Heart left ventricle (tissue), 13 donors: Measurements from ENCODE around the gene POLR2L.

Experiments used
- POLR2A ChIP-seq, 2 donors: fragments of 450-650 bp; IDR thresholded peaks; one replicate each; pipeline ENCODE4 v1.6.1; 2017; ENCODE audit warnings: antibody characterized with exemption in 2 of 2, mild to moderate bottlenecking in 2 of 2, moderate library complexity in 2 of 2
- TF ChIP-seq, protein P1 (sequence below), 12 donors: fragments of 200-600 bp; sonication (generic) in 4 of 12; IDR thresholded peaks; one replicate each; pipeline versions ENCODE4 v1.5.0 to v1.8.0; 2018 to 2022; ENCODE audit warnings: antibody characterized with exemption in 12 of 12, mild to moderate bottlenecking in 5 of 12
- donor health status: ischemic (EF 13 %, LVEDD 7.1; RV severe dilation, severe dysfunction).
- donor health status: DM: no; HTN: yes; CAD: no.
- donor health status: DM: no; HTN: no; CAD: no.
- donor health status: ischemic (EF 25% LVEDD 6.9; RV normal size, moderate dysfunction).
- donor health status: ischemic (EF 25% LVEDD 5.7; RV mildly dilated, moderate dysfunction).
- donor health status: ischemic (EF 35%, LVEDD 5.7; RV mildly dilated, moderate dysfunction).
- donor health status: nonischemic (EF 11% LVEDD 7.7; RV severe dilation, severe dysfunction).
- donor health status: DM: yes; HTN: yes; CAD: no.
- donor health status: PGD.
- donor health status: ischemic (EF 29% LVEDD 5.4; RV normal size, mild dysfunction).
- donor health status: nonischemic (EF 23%, LVEDD 6.1; RV moderate dilation, normal function).

DNA sequence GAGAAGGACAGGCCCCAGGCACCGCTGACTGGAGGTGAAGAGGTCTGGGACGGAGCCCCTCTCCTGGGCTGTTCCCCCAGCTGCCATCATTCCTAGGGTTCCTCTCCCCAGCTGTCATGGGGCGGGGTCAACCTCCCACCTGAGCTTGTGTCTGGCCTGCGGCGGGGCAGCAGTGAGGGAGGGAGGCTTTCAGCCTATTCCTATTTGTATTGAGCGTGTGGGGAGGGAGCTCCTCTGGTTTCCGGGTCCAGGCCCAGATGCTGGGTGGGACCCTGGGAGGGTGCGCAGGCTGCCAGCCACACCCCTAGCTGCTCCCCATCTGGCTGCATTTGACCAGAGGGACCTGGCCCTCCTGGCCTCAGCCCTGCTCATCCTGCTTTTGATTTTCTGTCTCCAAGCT, 14.1 kb upstream of the POLR2L start:
- no peak for TF ChIP-seq POLR2A (IDR thresholded peaks at IDR 0.05)
- TF ChIP-seq, protein P1, sequence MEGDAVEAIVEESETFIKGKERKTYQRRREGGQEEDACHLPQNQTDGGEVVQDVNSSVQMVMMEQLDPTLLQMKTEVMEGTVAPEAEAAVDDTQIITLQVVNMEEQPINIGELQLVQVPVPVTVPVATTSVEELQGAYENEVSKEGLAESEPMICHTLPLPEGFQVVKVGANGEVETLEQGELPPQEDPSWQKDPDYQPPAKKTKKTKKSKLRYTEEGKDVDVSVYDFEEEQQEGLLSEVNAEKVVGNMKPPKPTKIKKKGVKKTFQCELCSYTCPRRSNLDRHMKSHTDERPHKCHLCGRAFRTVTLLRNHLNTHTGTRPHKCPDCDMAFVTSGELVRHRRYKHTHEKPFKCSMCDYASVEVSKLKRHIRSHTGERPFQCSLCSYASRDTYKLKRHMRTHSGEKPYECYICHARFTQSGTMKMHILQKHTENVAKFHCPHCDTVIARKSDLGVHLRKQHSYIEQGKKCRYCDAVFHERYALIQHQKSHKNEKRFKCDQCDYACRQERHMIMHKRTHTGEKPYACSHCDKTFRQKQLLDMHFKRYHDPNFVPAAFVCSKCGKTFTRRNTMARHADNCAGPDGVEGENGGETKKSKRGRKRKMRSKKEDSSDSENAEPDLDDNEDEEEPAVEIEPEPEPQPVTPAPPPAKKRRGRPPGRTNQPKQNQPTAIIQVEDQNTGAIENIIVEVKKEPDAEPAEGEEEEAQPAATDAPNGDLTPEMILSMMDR (IDR thresholded peaks at IDR 0.05), result no peak
